Endothelial cell of umbilical vein (primary cell): Measurements from ENCODE around the gene FAM13C. TPM values are rescaled to one million over a fixed set of nuclear protein-coding genes. Genes with fewer than 3 reads are reported as not detected.

Experiments used
- BruUV-seq: library from RNA; stranded (reverse); fragments of 400-500 nt; replicated peaks from 2 replicates; lab custom pipeline; 2021; lab: Mats Ljungman, UMichigan
- CTCF ChIA-PET: fragments of 300-600, 350-600 bp; sonication (Branson Sonifier 250); formaldehyde crosslinking; loops from one replicate; lab custom pipeline; 2021; ENCODE audit warnings: antibody characterized with exemption, inconsistent platforms; lab: Charles Lee
- POLR2A ChIA-PET: fragments of 300-600, 350-600 bp; sonication (Branson Sonifier 250); formaldehyde crosslinking; loops from one replicate; lab custom pipeline; 2021; ENCODE audit warnings: antibody characterized with exemption, inconsistent platforms; lab: Charles Lee
- DNase-seq: peaks from one replicate; pipeline ENCODE4 v3.0.0-alpha.2; 2011; ENCODE audit warnings: low read depth, low spot score
- FAIRE-seq: peaks from 2 replicates; lab custom pipeline; 2011; peaks lifted over from hg19 to GRCh38; lab: Jason Lieb, UNC
- H2AFZ ChIP-seq: 2 replicates; pipeline ENCODE4 v1.6.0; 2012; ENCODE audit warnings: low read depth, low read length, control low read depth, inconsistent platforms
- H3K27ac ChIP-seq: 2 replicates; pipeline ENCODE4 v1.5.1; 2011; ENCODE audit warnings: low read depth, mild to moderate bottlenecking, control low read depth, low read length, moderate library complexity; ENCODE audit not compliant: insufficient read depth
- H3K27me3 ChIP-seq, 2 experiments: 2 replicates each; pipeline versions ENCODE4 v1.6.0 to v1.6.1; 2011; ENCODE audit warnings: low read length in 2 of 2, mixed read lengths in 1 of 2; ENCODE audit not compliant: control insufficient read depth in 2 of 2, insufficient read depth in 2 of 2
- H3K36me3 ChIP-seq, 2 experiments: 2 replicates in 1 of 2; 3 replicates in 1 of 2; pipeline ENCODE4 v1.5.1; 2011; ENCODE audit warnings: low read length in 2 of 2, mild to moderate bottlenecking in 1 of 2, moderate library complexity in 1 of 2; ENCODE audit not compliant: control insufficient read depth in 2 of 2, insufficient read depth in 2 of 2; ENCODE audit errors: extremely low read depth in 1 of 2
- H3K4me1 ChIP-seq: 3 replicates; pipeline ENCODE4 v1.5.1; 2011; ENCODE audit warnings: mild to moderate bottlenecking, low read length; ENCODE audit not compliant: control insufficient read depth, insufficient read depth; ENCODE audit errors: extremely low read depth
- H3K4me2 ChIP-seq: 2 replicates; pipeline ENCODE4 v1.6.1; 2011; ENCODE audit warnings: low read length, control low read depth, mixed read lengths; ENCODE audit not compliant: insufficient read depth
- H3K4me3 ChIP-seq, 3 experiments: fragments of 200-600 bp in 1 of 3; sonication (generic), shearing (Covaris generic) in 1 of 3; replicated peaks in 1 of 3; 2 replicates each; pipeline ENCODE4 v1.5.1; 2011 to 2016; ENCODE audit warnings: control low read depth in 3 of 3, low read length in 3 of 3, mild to moderate bottlenecking in 2 of 3, inconsistent platforms in 1 of 3, low read depth in 1 of 3, moderate library complexity in 1 of 3; ENCODE audit not compliant: insufficient read depth in 1 of 3
- H3K79me2 ChIP-seq: 2 replicates; pipeline ENCODE4 v1.6.0; 2012; ENCODE audit warnings: low read length, inconsistent platforms; ENCODE audit not compliant: control insufficient read depth, insufficient read depth
- H3K9ac ChIP-seq: replicated peaks from 2 replicates; pipeline ENCODE3; 2011; ENCODE audit warnings: low read length, control low read depth; ENCODE audit not compliant: insufficient read depth; ENCODE audit errors: extremely low read depth
- H3K9me1 ChIP-seq: replicated peaks from 3 replicates; pipeline ENCODE4 v1.6.0; 2011; ENCODE audit warnings: mild to moderate bottlenecking, low read length; ENCODE audit not compliant: control insufficient read depth, insufficient read depth; ENCODE audit errors: extremely low read depth
- H3K9me3 ChIP-seq: replicated peaks from 2 replicates; pipeline ENCODE4 v1.5.1; 2012; ENCODE audit warnings: low read length, inconsistent platforms; ENCODE audit not compliant: control insufficient read depth, insufficient read depth
- H4K20me1 ChIP-seq: replicated peaks from 2 replicates; pipeline ENCODE3; 2011; ENCODE audit warnings: mild to moderate bottlenecking, low read length; ENCODE audit not compliant: control insufficient read depth, insufficient read depth; ENCODE audit errors: extremely low read depth
- CTCF ChIP-seq, 2 donors: IDR thresholded peaks; 1 replicate in 1 of 2; 2 replicates in 1 of 2; pipeline ENCODE4 v1.5.1; 2011; ENCODE audit warnings: low read length in 2 of 2, mild to moderate bottlenecking in 2 of 2, moderate library complexity in 2 of 2, control low read depth in 1 of 2, inconsistent platforms in 1 of 2, low read depth in 1 of 2; ENCODE audit not compliant: insufficient read depth in 1 of 2; ENCODE audit errors: extremely low read depth in 1 of 2
- EZH2 ChIP-seq: IDR thresholded peaks from 2 replicates; pipeline ENCODE4 v1.6.1; 2012; ENCODE audit warnings: borderline replicate concordance, low read depth, mild to moderate bottlenecking, moderate library complexity, low read length, inconsistent platforms; ENCODE audit not compliant: severe bottlenecking
- FOS ChIP-seq: IDR thresholded peaks from 2 replicates; pipeline ENCODE4 v1.6.1; 2011; ENCODE audit warnings: mild to moderate bottlenecking, low read length, moderate library complexity, borderline replicate concordance; ENCODE audit not compliant: insufficient read depth
- GATA2 ChIP-seq: IDR thresholded peaks from 2 replicates; pipeline ENCODE4 v1.7.0; 2011; ENCODE audit warnings: low read depth, mild to moderate bottlenecking, moderate library complexity, mixed read lengths, low read length; ENCODE audit not compliant: insufficient read length, insufficient read depth
- JUN ChIP-seq: IDR thresholded peaks from 2 replicates; pipeline ENCODE4 v1.6.1; 2011; ENCODE audit warnings: borderline replicate concordance, low read depth; ENCODE audit not compliant: insufficient read length, insufficient read depth
- MAX ChIP-seq: IDR thresholded peaks from 2 replicates; pipeline ENCODE4 v1.6.1; 2011; ENCODE audit not compliant: insufficient read depth, insufficient read length
- MYC ChIP-seq: IDR thresholded peaks from one replicate; pipeline ENCODE4 v1.6.1; 2011; ENCODE audit warnings: mild to moderate bottlenecking, low read depth, low read length
- POLR2A ChIP-seq: IDR thresholded peaks from 2 replicates; pipeline ENCODE4 v1.6.1; 2012; ENCODE audit warnings: low read depth, mild to moderate bottlenecking, control low read depth, low read length
- POLR2AphosphoS5 ChIP-seq: IDR thresholded peaks from 2 replicates; pipeline ENCODE4 v1.6.1; 2012; ENCODE audit warnings: low read depth, mild to moderate bottlenecking, control low read depth, low read length, moderate library complexity; ENCODE audit not compliant: insufficient read depth
- dilution Hi-C: fragments of 300-500 bp; cut with MboI; formaldehyde crosslinking; loops from one replicate; pipeline ENCODE4 v1.15.0; 2019; ENCODE audit warnings: low sequenced_read_pairs; ENCODE audit not compliant: extremely low pct_ligation_motif_present
- intact Hi-C: fragments of 100-400 bp; cut with micrococcal nuclease; formaldehyde crosslinking; loops from one replicate; pipeline ENCODE4 v1.10.0; 2022
- polyA plus RNA-seq, 4 experiments: library from polyadenylated mRNA; depleted of rRNA in 3 of 4; stranded (reverse) in 3 of 4; unstranded in 1 of 4; fragments of >200 nt; gene quantifications; 2 replicates each; pipeline versions ENCODE4 v1.2.1 to v1.2.3, GENCODE V29; 2011 to 2012; ENCODE audit warnings: missing spikeins in 1 of 4
- total RNA-seq: library from RNA; stranded (reverse); gene quantifications from 2 replicates; pipeline ENCODE4 v1.2.3, GENCODE V29; 2021

The FAM13C gene
- total and polyA plus RNA-seq, 2 donors (not counting 3 experiments of a cell fraction or from before 2014, with no cell fraction given) = 0.03 TPM; not detected in 1

- Histone ChIP-seq H2AFZ (no peak overlapping the region), H3K9ac (no peak overlapping the region), H3K27me3 (no peaks in the 10 kb centered on the region), H3K36me3 (no peaks in the 10 kb centered on the region), H3K4me2 (no peak overlapping the region), H4K20me1 (no peaks in the 10 kb centered on the region), H3K4me1 (no peaks in the 10 kb centered on the region), H3K9me3 (no peaks in the 10 kb centered on the region), H3K27ac (no peak overlapping the region), H3K9me1 (no peaks in the 10 kb centered on the region), H3K4me3 (no peak overlapping the region), H3K79me2 (no peaks in the 10 kb centered on the region)
- CTCF ChIA-PET = no interaction called here
- POLR2A ChIA-PET = no interaction called here
- intact Hi-C loops (no loop called here), dilution Hi-C loops (no loop called here)
- DNase-seq (no peak), FAIRE-seq (no peak)
- TF ChIP-seq MYC (no peak), POLR2AphosphoS5 (no peak), POLR2A (no peak), FOS (no peak), EZH2 (no peak), MAX (no peak), GATA2 (no peak), CTCF (IDR thresholded peaks at IDR 0.05; ENCODE audit: extremely low read depth in 1 of 2, insufficient read depth in 1 of 2, low read depth in 1 of 2, low read length in 2 of 2) (no peak), JUN (no peak)
- BruUV-seq = no TSS peak
Observed at GRCh38 chr10:59381687-59382086, 19.3 kb upstream of the FAM13C start.
